IPS-18a (cell line): ENCODE data around the gene GAREM1.

Source experiments
- H3K27ac ChIP-seq: one replicate; pipeline ENCODE4 v1.5.1; 2013; ENCODE audit warnings: low read length
- H3K27me3 ChIP-seq: one replicate; pipeline ENCODE4 v1.6.1; 2013; ENCODE audit warnings: mild to moderate bottlenecking, low read length; ENCODE audit not compliant: control insufficient read depth, insufficient read depth
- H3K36me3 ChIP-seq: one replicate; pipeline ENCODE4 v1.6.1; 2013; ENCODE audit warnings: low read depth, low read length; ENCODE audit not compliant: control insufficient read depth
- H3K4me1 ChIP-seq: one replicate; pipeline ENCODE4 v1.6.1; 2013; ENCODE audit warnings: low read depth, low read length; ENCODE audit not compliant: control insufficient read depth
- H3K4me3 ChIP-seq: one replicate; pipeline ENCODE4 v1.5.1; 2013; ENCODE audit warnings: low read length
- H3K9ac ChIP-seq: one replicate; pipeline ENCODE4 v1.6.1; 2013; ENCODE audit warnings: mild to moderate bottlenecking, low read length, moderate library complexity
- H3K9me3 ChIP-seq: one replicate; pipeline ENCODE4 v1.6.1; 2013; ENCODE audit warnings: low read depth, low read length; ENCODE audit not compliant: control insufficient read depth

Gene GAREM1

DNA sequence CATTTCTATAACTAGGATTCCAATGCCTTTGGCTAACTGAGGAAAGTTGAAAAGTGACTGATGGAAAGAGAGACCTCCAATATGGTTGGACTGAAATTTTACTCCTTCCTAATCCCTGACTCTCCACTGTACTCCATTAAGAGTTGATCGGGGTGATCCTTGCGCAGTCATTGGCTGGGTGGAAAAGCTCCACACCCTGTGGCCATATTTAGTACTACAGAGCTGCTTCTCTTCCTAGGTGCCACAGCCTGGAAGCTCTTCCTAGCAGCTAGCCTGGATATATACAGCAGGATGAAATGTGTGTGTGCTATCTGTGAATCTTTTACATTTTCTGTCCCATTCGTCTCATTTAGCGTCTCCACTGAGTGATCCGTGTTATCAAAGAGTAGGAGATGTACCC is 209.7 kb downstream of the GAREM1 start:
- H3K27ac ChIP-seq: no peak overlapping the region
- no peak overlapping the region for H3K4me3 ChIP-seq
- H3K4me1 ChIP-seq: no peaks in the 10 kb centered on the region
- H3K36me3 ChIP-seq: no peaks in the 10 kb centered on the region
- no peaks in the 10 kb centered on the region for H3K27me3 ChIP-seq
- no peaks in the 10 kb centered on the region for H3K9me3 ChIP-seq
- H3K9ac ChIP-seq: no peak overlapping the region

GRCh38 chr18:32259553-32259952 is 211.1 kb downstream of the GAREM1 start:
- no peak overlapping the region for H3K9ac ChIP-seq
- H3K36me3 ChIP-seq: no peaks in the 10 kb centered on the region
- no peak overlapping the region for H3K27ac ChIP-seq
- H3K9me3 ChIP-seq: no peaks in the 10 kb centered on the region
- no peaks in the 10 kb centered on the region for H3K4me1 ChIP-seq
- no peaks in the 10 kb centered on the region for H3K27me3 ChIP-seq
- no peak overlapping the region for H3K4me3 ChIP-seq

DNA sequence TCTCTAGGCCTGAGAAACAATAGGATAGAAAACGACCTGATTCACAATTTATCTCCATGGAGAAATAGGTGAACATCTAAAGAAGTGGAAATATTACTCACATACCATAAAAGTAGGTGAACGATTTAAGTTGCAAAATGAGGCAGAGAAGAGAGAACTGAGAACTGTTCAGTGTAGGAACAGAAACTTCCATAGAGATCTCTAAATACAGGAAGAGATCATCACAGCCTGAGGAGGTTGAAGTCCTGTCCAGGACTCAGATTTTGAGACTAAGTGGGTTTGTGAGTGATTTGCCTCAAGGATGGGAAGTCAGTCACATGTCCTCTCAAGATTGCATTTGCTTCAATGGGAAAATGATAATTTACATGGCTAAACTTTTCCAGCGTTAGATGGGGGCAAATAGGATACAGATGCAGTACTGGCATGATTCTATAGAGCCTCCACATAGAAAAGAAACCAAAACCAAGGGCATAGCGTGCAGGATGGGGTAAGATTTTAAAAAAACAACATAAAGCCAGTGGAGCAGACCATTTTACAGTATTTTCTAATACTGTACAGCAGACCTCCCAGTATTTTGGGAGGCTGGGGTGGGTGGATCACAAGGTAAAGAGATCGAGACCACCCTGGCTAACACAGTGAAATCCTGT is 212.0 kb downstream of the GAREM1 start:
- Histone ChIP-seq H3K36me3 (no peaks in the 10 kb centered on the region), H3K9ac (no peak overlapping the region), H3K9me3 (no peaks in the 10 kb centered on the region), H3K4me1 (no peaks in the 10 kb centered on the region), H3K4me3 (no peak overlapping the region), H3K27me3 (no peaks in the 10 kb centered on the region), H3K27ac (no peak overlapping the region)

GRCh38 chr18:32258148-32258547 is 212.5 kb downstream of the GAREM1 start:
- no peak overlapping the region for H3K9ac ChIP-seq
- no peak overlapping the region for H3K4me3 ChIP-seq
- H3K36me3 ChIP-seq: no peaks in the 10 kb centered on the region
- H3K4me1 ChIP-seq: no peaks in the 10 kb centered on the region
- no peaks in the 10 kb centered on the region for H3K9me3 ChIP-seq
- H3K27me3 ChIP-seq: no peaks in the 10 kb centered on the region
- H3K27ac ChIP-seq: no peak overlapping the region

GRCh38 chr18:32257084-32257785 is 213.4 kb downstream of the GAREM1 start:
- Histone ChIP-seq H3K36me3 (no peaks in the 10 kb centered on the region), H3K4me1 (no peaks in the 10 kb centered on the region), H3K4me3 (no peak overlapping the region), H3K9ac (no peak overlapping the region), H3K9me3 (no peaks in the 10 kb centered on the region), H3K27ac (no peak overlapping the region), H3K27me3 (no peaks in the 10 kb centered on the region)

- H3K4me3 ChIP-seq: no peak overlapping the region
- no peaks in the 10 kb centered on the region for H3K9me3 ChIP-seq
- no peaks in the 10 kb centered on the region for H3K27me3 ChIP-seq
- no peaks in the 10 kb centered on the region for H3K36me3 ChIP-seq
- no peak overlapping the region for H3K27ac ChIP-seq
- no peak overlapping the region for H3K9ac ChIP-seq
- peaks cover 4% of the 10 kb centered on the region for H3K4me1 ChIP-seq
These were observed 215.1 kb downstream of the GAREM1 start for GRCh38 chr18:32255570-32255969.

GRCh38 chr18:32252141-32252860 is 218.4 kb downstream of the GAREM1 start:
- no peak overlapping the region for H3K4me3 ChIP-seq
- no peaks in the 10 kb centered on the region for H3K9me3 ChIP-seq
- no peak overlapping the region for H3K9ac ChIP-seq
- no peak overlapping the region for H3K27ac ChIP-seq
- H3K4me1 ChIP-seq: peaks cover 4% of the 10 kb centered on the region
- no peaks in the 10 kb centered on the region for H3K27me3 ChIP-seq
- H3K36me3 ChIP-seq: no peaks in the 10 kb centered on the region

DNA sequence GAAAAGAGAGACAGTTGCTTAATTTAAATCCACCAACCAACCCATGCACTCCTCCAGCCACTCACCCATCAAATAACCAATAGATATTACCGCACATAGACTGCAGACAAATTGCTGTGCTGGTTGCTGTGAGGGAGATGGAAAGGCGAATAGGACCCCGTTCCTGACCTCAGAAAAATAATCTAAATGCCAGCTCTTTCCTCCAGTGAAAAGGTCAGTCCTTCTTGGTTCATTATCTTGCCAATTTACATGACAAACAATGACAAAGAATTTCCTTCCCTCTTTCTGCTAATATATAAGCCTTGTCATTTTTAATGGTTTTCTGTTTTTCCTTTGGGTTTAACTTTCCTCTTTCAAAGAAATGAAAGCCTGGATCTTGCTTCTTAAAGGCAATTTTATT is 219.2 kb downstream of the GAREM1 start:
- no peak overlapping the region for H3K27ac ChIP-seq

GRCh38 chr18:32249147-32249929 is 221.3 kb downstream of the GAREM1 start:
- Histone ChIP-seq H3K4me3 (no peak overlapping the region), H3K4me1 (peaks cover 4% of the 10 kb centered on the region), H3K27ac (no peak overlapping the region), H3K27me3 (no peaks in the 10 kb centered on the region), H3K36me3 (no peaks in the 10 kb centered on the region), H3K9me3 (no peaks in the 10 kb centered on the region), H3K9ac (no peak overlapping the region)

More for the DNA sequence above, 219.2 kb downstream of the GAREM1 start:
- Histone ChIP-seq H3K27me3 (no peaks in the 10 kb centered on the region), H3K4me3 (no peak overlapping the region), H3K36me3 (no peaks in the 10 kb centered on the region), H3K4me1 (peaks cover 4% of the 10 kb centered on the region), H3K9me3 (no peaks in the 10 kb centered on the region), H3K9ac (no peak overlapping the region)

DNA sequence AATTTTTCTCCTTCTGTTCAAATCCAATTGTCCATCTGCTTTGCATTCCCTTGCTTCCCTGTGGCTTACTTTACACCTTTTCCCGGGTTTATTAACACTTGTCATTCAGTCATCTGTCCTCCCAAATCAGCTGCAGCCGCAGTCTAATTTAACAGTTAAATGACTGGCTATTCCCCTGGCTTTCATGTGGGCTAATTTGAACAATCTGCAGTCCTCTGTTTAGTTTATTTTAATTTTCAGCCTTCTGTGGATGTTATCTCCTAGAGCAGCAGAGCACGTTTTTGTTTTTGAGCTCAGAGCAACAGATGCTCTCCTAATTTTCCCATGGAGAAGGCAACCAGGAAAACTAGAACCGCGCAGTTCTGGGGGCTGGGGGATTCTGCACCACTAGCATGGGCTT is 225.8 kb downstream of the GAREM1 start:
- no peak overlapping the region for H3K9ac ChIP-seq
- H3K4me3 ChIP-seq: no peak overlapping the region
- no peaks in the 10 kb centered on the region for H3K27me3 ChIP-seq
- H3K27ac ChIP-seq: no peak overlapping the region
- H3K36me3 ChIP-seq: no peaks in the 10 kb centered on the region
- peaks cover 11% of the 10 kb centered on the region for H3K4me1 ChIP-seq
- H3K9me3 ChIP-seq: no peaks in the 10 kb centered on the region

DNA sequence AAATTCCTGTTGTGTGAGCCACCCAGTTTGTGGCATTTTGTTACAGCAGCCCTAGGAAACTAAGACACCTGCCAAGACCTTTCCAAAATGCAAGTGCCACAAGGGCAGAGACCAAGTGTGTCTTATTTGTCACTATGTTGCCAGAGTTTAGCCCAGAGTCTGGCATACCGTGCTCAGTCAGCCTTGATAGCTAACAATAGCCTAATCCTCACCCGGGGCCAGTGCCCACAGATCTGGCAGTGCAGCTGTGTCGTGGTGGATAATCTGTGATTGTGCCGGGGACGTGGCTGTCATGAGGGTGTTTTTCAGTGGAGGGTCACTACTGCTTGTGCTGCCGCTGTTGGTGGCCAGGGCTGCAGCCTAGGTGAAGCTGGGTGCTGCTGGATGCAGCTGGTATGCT is 227.3 kb downstream of the GAREM1 start:
- Histone ChIP-seq H3K36me3 (no peaks in the 10 kb centered on the region), H3K27me3 (no peaks in the 10 kb centered on the region), H3K4me1 (peaks cover 11% of the 10 kb centered on the region), H3K9me3 (no peaks in the 10 kb centered on the region), H3K4me3 (no peak overlapping the region), H3K27ac (no peak overlapping the region), H3K9ac (no peak overlapping the region)
